ENCODE data around the gene GFOD1.

GRCh38 chr6:13413900-13414555 is 73.4 kb downstream of the GFOD1 start:
- no peak for TF ChIP-seq CTCF (IDR thresholded peaks at IDR 0.05)
- TF ChIP-seq POLR2A (IDR thresholded peaks at IDR 0.05), result no peak
